CD4-positive, CD25-positive, alpha-beta regulatory T cell (primary cell): ENCODE measurements around the gene ATOSA. TPM values are rescaled to one million over a fixed set of nuclear protein-coding genes. Genes with fewer than 3 reads are reported as not detected.

Experiments
- ATAC-seq, 2 donors: fragments of 150-1000 bp; cut with Tn5 transposase; one replicate each; pipeline ENCODE4 v1.10.0; 2021; ENCODE audit warnings: low read depth in 2 of 2, moderate number of reproducible peaks in 2 of 2, moderate library complexity in 1 of 2
- DNase-seq, 3 donors: peaks; one replicate each; pipeline versions ENCODE4 v3.0.0 to v3.0.0-alpha.2; 2012 to 2022; ENCODE audit warnings: mixed read lengths in 1 of 3
- H3K27ac ChIP-seq: one replicate; pipeline ENCODE4 v1.7.0; 2013; ENCODE audit warnings: mild to moderate bottlenecking, low read length; ENCODE audit not compliant: insufficient read depth, poor library complexity, severe bottlenecking
- H3K27me3 ChIP-seq: one replicate; pipeline ENCODE4 v1.7.0; 2013; ENCODE audit warnings: low read length; ENCODE audit not compliant: control insufficient read depth, insufficient read depth
- H3K36me3 ChIP-seq: one replicate; pipeline ENCODE4 v1.7.0; 2013; ENCODE audit warnings: mild to moderate bottlenecking, low read length, moderate library complexity; ENCODE audit not compliant: control insufficient read depth, insufficient read depth
- H3K4me1 ChIP-seq: 2 replicates; pipeline ENCODE4 v1.7.0; 2013; ENCODE audit warnings: mild to moderate bottlenecking, low read length; ENCODE audit not compliant: insufficient read depth, control insufficient read depth, poor library complexity, severe bottlenecking
- H3K4me3 ChIP-seq: one replicate; pipeline ENCODE4 v1.7.0; 2013; ENCODE audit warnings: low read depth, mild to moderate bottlenecking, low read length, moderate library complexity
- H3K9me3 ChIP-seq, 2 experiments: 1 replicate in 1 of 2; 2 replicates in 1 of 2; pipeline ENCODE4 v1.7.0; 2013; ENCODE audit warnings: low read length in 2 of 2, mild to moderate bottlenecking in 1 of 2, moderate library complexity in 1 of 2; ENCODE audit not compliant: control insufficient read depth in 2 of 2
- H3K27ac Mint-ChIP-seq, 3 donors: one replicate each; pipeline ENCODE4 v1.8.0; 2020 to 2022; ENCODE audit warnings: mild to moderate bottlenecking in 3 of 3, mixed read lengths in 3 of 3, moderate library complexity in 2 of 3
- H3K27me3 Mint-ChIP-seq: one replicate; pipeline ENCODE4 v1.8.0; 2022; ENCODE audit warnings: mild to moderate bottlenecking, mixed read lengths
- H3K36me3 Mint-ChIP-seq: one replicate; pipeline ENCODE4 v1.8.0; 2020; ENCODE audit warnings: mixed read lengths
- H3K4me1 Mint-ChIP-seq, 4 donors: one replicate each; pipeline ENCODE4 v1.8.0; 2020 to 2022; ENCODE audit warnings: mixed read lengths in 4 of 4, mild to moderate bottlenecking in 1 of 4
- H3K4me3 Mint-ChIP-seq, 4 donors: one replicate each; pipeline ENCODE4 v1.8.0; 2020 to 2022; ENCODE audit warnings: mild to moderate bottlenecking in 4 of 4, mixed read lengths in 4 of 4, moderate library complexity in 3 of 4
- H3K9me3 Mint-ChIP-seq, 7 donors: one replicate each; pipeline ENCODE4 v1.8.0; 2020 to 2022; ENCODE audit warnings: mixed read lengths in 7 of 7, mild to moderate bottlenecking in 3 of 7, moderate library complexity in 2 of 7
- polyA plus RNA-seq, 4 donors: library from polyadenylated mRNA; unstranded; fragments of 300-500 nt; fragmentation: Illumina TruSeq; gene quantifications; one replicate each; pipeline ENCODE4 v1.2.3, GENCODE V29; 2021
- total RNA-seq: library from RNA; stranded (reverse); gene quantifications from one replicate; pipeline ENCODE4 v1.2.3, GENCODE V29; 2022

ATOSA gene
- total RNA-seq = 139 TPM
- polyA plus RNA-seq = 10 to 100 TPM; 13.5 to 20.5 (median 17.8) TPM

GRCh38 chr15:52679232-52680040, at the start of gene ATOSA:
Gene ATOSA, minus strand, starts transcription at chr15:52679388. Its CDS starts 1,367 bp downstream, at chr15:52678021.
- ATAC-seq (peak; percentile 84 to 85), DNase-seq (peak; percentile 91 to 93 (median 92))
- Mint-ChIP-seq H3K4me3 (peak within 1 kb of the TSS; percentile 96 to 100 (median 100)), H3K9me3 (peaks cover 0 to 2% (median 0%) of the 10 kb centered on the region in 7 donors), H3K27ac (peak within 1 kb of the TSS; percentile 94 to 100 (median 99)), H3K36me3 (peaks cover 19% of the 10 kb centered on the region), H3K4me1 (peaks cover 26 to 65% (median 54%) of the 10 kb centered on the region in 4 donors), H3K27me3 (peaks cover 6% of the 10 kb centered on the region)
- peak within 1 kb of the TSS; percentile 95 for H3K4me3 ChIP-seq
- peaks cover 19% of the 10 kb centered on the region for H3K36me3 ChIP-seq
- no peaks in the 10 kb centered on the region for H3K27me3 ChIP-seq
- no peaks in the 10 kb centered on the region for H3K9me3 ChIP-seq
- H3K27ac ChIP-seq = peak within 1 kb of the TSS; percentile 97
- peaks cover 54% of the 10 kb centered on the region for H3K4me1 ChIP-seq

GRCh38 chr15:52728899-52729298, 49.7 kb upstream of the ATOSA start:
- DNase-seq (peak in 1 of 3 donors; percentile 19), ATAC-seq (no peak)
- Mint-ChIP-seq H3K9me3 (no peaks in the 10 kb centered on the region), H3K27ac (peak overlapping the region in 2 of 3 donors; percentile 48 to 97), H3K27me3 (no peaks in the 10 kb centered on the region), H3K4me1 (peaks cover 7 to 30% (median 16%) of the 10 kb centered on the region in 4 donors), H3K36me3 (no peaks in the 10 kb centered on the region), H3K4me3 (no peak overlapping the region)
- no peaks in the 10 kb centered on the region for H3K36me3 ChIP-seq
- H3K27me3 ChIP-seq = no peaks in the 10 kb centered on the region
- H3K4me1 ChIP-seq = peaks cover 16% of the 10 kb centered on the region
- H3K9me3 ChIP-seq = no peaks in the 10 kb centered on the region
- no peak overlapping the region for H3K4me3 ChIP-seq
- no peak overlapping the region for H3K27ac ChIP-seq

- Mint-ChIP-seq H3K27ac (peak overlapping the region; percentile 26 to 97 (median 77)), H3K4me3 (no peak overlapping the region), H3K9me3 (no peaks in the 10 kb centered on the region), H3K27me3 (peaks cover 4% of the 10 kb centered on the region), H3K4me1 (peaks cover 7 to 30% (median 16%) of the 10 kb centered on the region in 4 donors), H3K36me3 (no peaks in the 10 kb centered on the region)
- no peaks in the 10 kb centered on the region for H3K9me3 ChIP-seq
- ATAC-seq (no peak), DNase-seq (no peak)
- H3K36me3 ChIP-seq = no peaks in the 10 kb centered on the region
- H3K4me1 ChIP-seq = peaks cover 16% of the 10 kb centered on the region
- peaks cover 2% of the 10 kb centered on the region for H3K27me3 ChIP-seq
- H3K4me3 ChIP-seq = no peak overlapping the region
- H3K27ac ChIP-seq = no peak overlapping the region
Observed at GRCh38 chr15:52727815-52728214, 48.6 kb upstream of the ATOSA start.

GRCh38 chr15:52726195-52726594, 47.0 kb upstream of the ATOSA start:
- Mint-ChIP-seq H3K27me3 (peaks cover 7% of the 10 kb centered on the region), H3K9me3 (no peaks in the 10 kb centered on the region), H3K27ac (peak overlapping the region in 1 of 3 donors; percentile 10), H3K36me3 (no peaks in the 10 kb centered on the region), H3K4me3 (no peak overlapping the region), H3K4me1 (peaks cover 7 to 25% (median 16%) of the 10 kb centered on the region in 4 donors)
- DNase-seq (no peak), ATAC-seq (no peak)
- Histone ChIP-seq H3K27ac (no peak overlapping the region), H3K9me3 (no peaks in the 10 kb centered on the region), H3K27me3 (peaks cover 2% of the 10 kb centered on the region), H3K36me3 (no peaks in the 10 kb centered on the region), H3K4me3 (no peak overlapping the region), H3K4me1 (peaks cover 16% of the 10 kb centered on the region)

GRCh38 chr15:52718551-52718950, 39.4 kb upstream of the ATOSA start:
- Mint-ChIP-seq H3K36me3 (no peaks in the 10 kb centered on the region), H3K4me3 (no peak overlapping the region), H3K27me3 (peaks cover 13% of the 10 kb centered on the region), H3K9me3 (peaks cover 0 to 1% (median 0%) of the 10 kb centered on the region in 7 donors), H3K27ac (no peak overlapping the region), H3K4me1 (no peaks in the 10 kb centered on the region)
- Histone ChIP-seq H3K36me3 (no peaks in the 10 kb centered on the region), H3K4me1 (no peaks in the 10 kb centered on the region), H3K27ac (no peak overlapping the region), H3K9me3 (no peaks in the 10 kb centered on the region), H3K4me3 (no peak overlapping the region), H3K27me3 (peaks cover 2% of the 10 kb centered on the region)
- DNase-seq (no peak), ATAC-seq (no peak)

- no peaks in the 10 kb centered on the region for H3K27me3 ChIP-seq
- peaks cover 0 to 1% (median 0%) of the 10 kb centered on the region in 7 donors for H3K9me3 Mint-ChIP-seq
- DNase-seq = no peak
- H3K4me1 ChIP-seq = no peaks in the 10 kb centered on the region
- H3K4me3 Mint-ChIP-seq = no peak overlapping the region
- ATAC-seq = no peak
- H3K27ac Mint-ChIP-seq = no peak overlapping the region
- peaks cover 10% of the 10 kb centered on the region for H3K27me3 Mint-ChIP-seq
- no peaks in the 10 kb centered on the region for H3K36me3 ChIP-seq
- H3K9me3 ChIP-seq = no peaks in the 10 kb centered on the region
- H3K4me1 Mint-ChIP-seq = no peaks in the 10 kb centered on the region
- no peak overlapping the region for H3K27ac ChIP-seq
- H3K36me3 Mint-ChIP-seq = no peaks in the 10 kb centered on the region
- no peak overlapping the region for H3K4me3 ChIP-seq
Observed at GRCh38 chr15:52717924-52718323, 38.7 kb upstream of the ATOSA start.

- Histone ChIP-seq H3K36me3 (no peaks in the 10 kb centered on the region), H3K9me3 (no peaks in the 10 kb centered on the region), H3K27me3 (no peaks in the 10 kb centered on the region), H3K27ac (no peak overlapping the region), H3K4me1 (no peaks in the 10 kb centered on the region), H3K4me3 (no peak overlapping the region)
- Mint-ChIP-seq H3K4me1 (no peaks in the 10 kb centered on the region), H3K4me3 (no peak overlapping the region), H3K27ac (no peak overlapping the region), H3K27me3 (peaks cover 6% of the 10 kb centered on the region), H3K36me3 (no peaks in the 10 kb centered on the region), H3K9me3 (peaks cover 0 to 1% (median 0%) of the 10 kb centered on the region in 7 donors)
- no peak for ATAC-seq
- DNase-seq = no peak
Observed at GRCh38 chr15:52717481-52717880, 38.3 kb upstream of the ATOSA start.
